Mucosa of descending colon (tissue), 3 donors: ENCODE data around the gene KDM1B. TPM values are rescaled to one million over a fixed set of nuclear protein-coding genes. Genes with fewer than 3 reads are reported as not detected.
"Not testable (repeated sequence)": the region's sequence is repeated elsewhere in the genome, so short reads cannot be mapped to it uniquely, and the experiment has no call there.

Experiments
- ATAC-seq: fragments of 200-7000 bp; cut with Tn5 transposase; one replicate; pipeline ENCODE4 v1.9.1; 2020; ENCODE audit warnings: mild to moderate bottlenecking, moderate library complexity
- DNase-seq, 3 donors: peaks; one replicate each; pipeline ENCODE4 v3.0.0-alpha.2; 2020
- H3K36me3 ChIP-seq: fragments of 200-600 bp; one replicate; pipeline ENCODE4 v1.8.0; 2021; ENCODE audit warnings: low read depth, mild to moderate bottlenecking
- H3K4me1 ChIP-seq: fragments of 200-600 bp; one replicate; pipeline ENCODE4 v1.8.0; 2021; ENCODE audit warnings: low read depth, mild to moderate bottlenecking
- H3K4me3 ChIP-seq: fragments of 200-600 bp; one replicate; pipeline ENCODE4 v1.8.0; 2021; ENCODE audit warnings: mild to moderate bottlenecking
- H3K9me3 ChIP-seq: fragments of 200-600 bp; one replicate; pipeline ENCODE4 v1.8.0; 2021; ENCODE audit warnings: mild to moderate bottlenecking
- CTCF ChIP-seq: fragments of 200-600 bp; IDR thresholded peaks from one replicate; pipeline ENCODE4 v1.8.0; 2022; ENCODE audit warnings: antibody characterized with exemption, mild to moderate bottlenecking
- intact Hi-C, 2 donors: fragments of 100-400 bp; cut with DNase I in 1 of 2; cut with micrococcal nuclease in 1 of 2; formaldehyde crosslinking; loops; one replicate each; pipeline versions ENCODE4 v1.11.0 to v1.11.1; 2022; cut with DNase I, micrococcal nuclease
- total RNA-seq, 3 donors: library from RNA; stranded (reverse); fragmentation: NEBNext Ultra II Directional in 2 of 3; extraction: Animal tissue kit (Norgen Biotek cat#: 25700) in 2 of 3; gene quantifications; one replicate each; pipeline versions ENCODE4 v1.2.1 to v1.2.4, GENCODE V29; 2021 to 2023
- donor health status: DM: no; HTN: no; CAD: no; lungs with moderate emphysema.
- donor health status: DM: no; HTN: no; CAD: no.
- donor health status: DM: no; HTN: yes; CAD: no.

The KDM1B gene
- total RNA-seq, 3 donors from 2014 or later = 34.6 to 47.4 (median 37.6) TPM

- intact Hi-C loops = no loop called here
- no peak for DNase-seq
- no peaks in the 10 kb centered on the region for H3K9me3 ChIP-seq
- no peaks in the 10 kb centered on the region for H3K4me1 ChIP-seq
- no peaks in the 10 kb centered on the region for H3K36me3 ChIP-seq
- no peak overlapping the region for H3K4me3 ChIP-seq
- ATAC-seq = no peak
- TF ChIP-seq CTCF = no peak
Observed at GRCh38 chr6:18207949-18208348, 52.7 kb downstream of the KDM1B start.

GRCh38 chr6:18208778-18209177 lies 53.6 kb downstream of the KDM1B start:
- H3K9me3 ChIP-seq, ATAC-seq, H3K4me1 ChIP-seq, H3K4me3 ChIP-seq, intact Hi-C loops, H3K36me3 ChIP-seq, DNase-seq: not testable (repeated sequence)

GRCh38 chr6:18209539-18210197 lies 54.4 kb downstream of the KDM1B start:
- DNase-seq (no peak), ATAC-seq (no peak)
- no peaks in the 10 kb centered on the region for H3K4me1 ChIP-seq
- no peaks in the 10 kb centered on the region for H3K9me3 ChIP-seq
- intact Hi-C loops = no loop called here
- TF ChIP-seq CTCF = no peak
- no peak overlapping the region for H3K4me3 ChIP-seq
- H3K36me3 ChIP-seq = no peaks in the 10 kb centered on the region

GRCh38 chr6:18210707-18211106 lies 55.5 kb downstream of the KDM1B start:
- no peaks in the 10 kb centered on the region for H3K9me3 ChIP-seq
- DNase-seq = no peak
- TF ChIP-seq CTCF = no peak
- intact Hi-C loops = no loop called here
- ATAC-seq = no peak
- H3K4me3 ChIP-seq = no peak overlapping the region
- H3K4me1 ChIP-seq = no peaks in the 10 kb centered on the region
- no peaks in the 10 kb centered on the region for H3K36me3 ChIP-seq

- DNase-seq (no peak), ATAC-seq (peak; percentile 27)
- H3K9me3 ChIP-seq = no peaks in the 10 kb centered on the region
- H3K4me1 ChIP-seq = no peaks in the 10 kb centered on the region
- no peaks in the 10 kb centered on the region for H3K36me3 ChIP-seq
- H3K4me3 ChIP-seq = no peak overlapping the region
- no peak for TF ChIP-seq CTCF
- intact Hi-C loops = no loop called here
Observed at GRCh38 chr6:18211338-18211737, 56.1 kb downstream of the KDM1B start.

- Histone ChIP-seq H3K36me3 (no peaks in the 10 kb centered on the region), H3K4me1 (no peaks in the 10 kb centered on the region), H3K4me3 (no peak overlapping the region), H3K9me3 (no peaks in the 10 kb centered on the region)
- ATAC-seq (no peak), DNase-seq (no peak)
- TF ChIP-seq CTCF = no peak
- intact Hi-C loops = no loop called here
Observed at GRCh38 chr6:18212231-18212630, 57.0 kb downstream of the KDM1B start.
